H1 (cell line): Measurements from ENCODE around the gene GPA33. TPM values are rescaled to one million over a fixed set of nuclear protein-coding genes. Genes with fewer than 3 reads are reported as not detected.

Experiments
- BCL11A ChIP-seq, 2 experiments: IDR thresholded peaks; one replicate each; pipeline ENCODE4 v1.6.1; 2011; ENCODE audit warnings: low read depth in 2 of 2, low read length in 2 of 2, mild to moderate bottlenecking in 2 of 2
- BRCA1 ChIP-seq: IDR thresholded peaks from 2 replicates; pipeline ENCODE4 v1.6.1; 2012; ENCODE audit warnings: low read depth, low read length, improper control_type of control experiment
- CHD7 ChIP-seq: fragments of 300-600 bp; sonication (generic); IDR thresholded peaks from 2 replicates; pipeline ENCODE4 v1.7.1; 2012; ENCODE audit warnings: low read length, moderate library complexity, mild to moderate bottlenecking, inconsistent platforms; ENCODE audit not compliant: insufficient replicate concordance
- CTBP2 ChIP-seq: IDR thresholded peaks from 2 replicates; pipeline ENCODE4 v1.7.0; 2011; ENCODE audit warnings: borderline replicate concordance, mild to moderate bottlenecking, moderate library complexity, mixed read lengths, low read length; ENCODE audit not compliant: insufficient read depth, insufficient read length
- E2F6 ChIP-seq: IDR thresholded peaks from 2 replicates; pipeline ENCODE4 v1.6.1; 2012; ENCODE audit warnings: inconsistent platforms
- FOSL1 ChIP-seq: IDR thresholded peaks from 2 replicates; pipeline ENCODE4 v1.6.1; 2011; ENCODE audit warnings: mild to moderate bottlenecking, low read depth, low read length, moderate library complexity; ENCODE audit not compliant: insufficient read depth
- PHF8 ChIP-seq: fragments of 200-600 bp; sonication (generic); conservative IDR thresholded peaks from 2 replicates; pipeline ENCODE4 v1.7.1; 2012; ENCODE audit warnings: low read depth, mild to moderate bottlenecking, inconsistent platforms, low read length, moderate library complexity
- USF2 ChIP-seq: IDR thresholded peaks from 2 replicates; pipeline ENCODE4 v1.6.1; 2011; ENCODE audit warnings: low read length, improper control_type of control experiment
- polyA plus RNA-seq, 7 experiments: library from polyadenylated mRNA; depleted of rRNA in 3 of 7; stranded (reverse) in 5 of 7; unstranded in 2 of 7; fragments of >200 nt in 5 of 7; fragments of 200-250 nt in 2 of 7; gene quantifications; 1 replicate in 5 of 7; 2 replicates in 1 of 7; 4 replicates in 1 of 7; pipeline versions ENCODE4 v1.2.1 to v1.2.3, GENCODE V29; 2011 to 2013; ENCODE audit warnings: missing spikeins in 2 of 7, mixed read lengths in 2 of 7
- total RNA-seq: library from RNA; stranded (reverse); fragmentation: NEBNext Ultra II Directional; extraction: Animal tissue kit (Norgen Biotek cat#: 25700); gene quantifications from 2 replicates; pipeline ENCODE4 v1.2.1, GENCODE V29; 2021

GPA33 gene
- total and polyA plus RNA-seq, 2 of the 8 experiments (the other 6 are each of a cell fraction or from before 2014, with no cell fraction given) = 0.19 to 0.67 TPM

- TF ChIP-seq CHD7 (no peak), E2F6 (no peak), CTBP2 (no peak), BRCA1 (no peak), FOSL1 (no peak), USF2 (no peak), BCL11A (IDR thresholded peaks at IDR 0.05; ENCODE audit: low read depth in 2 of 2, low read length in 2 of 2) (no peak), PHF8 (no peak)
These were observed 30.9 kb downstream of the GPA33 start (continued) for GRCh38 chr1:167059045-167059808.
